ENCODE measurements around the gene BCL2L12.

BCL2L12 gene

DNA sequence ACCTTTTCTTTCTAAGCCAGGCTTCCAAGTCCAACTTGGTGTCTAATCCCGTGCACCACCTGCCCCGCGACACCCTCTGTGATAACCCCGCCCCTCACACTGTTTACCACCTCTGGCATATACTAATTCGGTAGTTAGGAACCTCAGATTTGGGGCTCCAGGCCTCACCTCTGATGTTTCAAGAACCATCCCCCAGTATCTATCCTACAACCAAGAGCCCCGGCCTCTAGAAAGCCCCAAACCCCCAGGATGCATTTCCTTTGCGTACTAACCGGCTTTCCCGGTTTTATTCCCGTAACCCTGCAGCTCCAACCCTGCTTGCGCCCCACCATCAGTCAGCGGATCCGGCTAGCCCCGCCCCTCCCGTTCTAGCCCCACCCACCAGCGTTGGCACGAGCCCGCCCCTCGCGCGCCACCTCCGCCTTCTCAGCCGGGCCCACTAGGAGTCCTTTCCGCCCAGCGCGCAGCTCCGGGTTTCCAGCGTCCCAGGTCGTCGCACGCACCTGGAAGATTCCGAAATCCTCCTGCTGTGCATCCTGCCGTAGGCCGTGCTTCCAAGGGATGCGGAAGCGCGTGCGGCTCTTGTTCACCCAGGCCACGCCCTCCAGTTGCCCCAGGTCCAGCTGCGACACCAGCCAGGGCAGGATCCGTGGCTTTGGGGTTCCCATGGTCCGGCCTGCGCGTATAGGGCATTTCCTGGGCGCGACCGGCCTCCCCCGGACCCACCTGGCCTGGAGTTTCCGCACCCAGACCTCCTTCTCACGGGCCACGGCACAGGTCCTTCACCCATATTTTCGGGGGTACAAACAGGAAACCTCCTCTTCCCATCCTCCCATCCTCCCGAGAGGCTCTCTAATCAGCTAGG is 1.3 kb upstream of the BCL2L12 start:
- DNase-seq = peak; percentile 68

DNA sequence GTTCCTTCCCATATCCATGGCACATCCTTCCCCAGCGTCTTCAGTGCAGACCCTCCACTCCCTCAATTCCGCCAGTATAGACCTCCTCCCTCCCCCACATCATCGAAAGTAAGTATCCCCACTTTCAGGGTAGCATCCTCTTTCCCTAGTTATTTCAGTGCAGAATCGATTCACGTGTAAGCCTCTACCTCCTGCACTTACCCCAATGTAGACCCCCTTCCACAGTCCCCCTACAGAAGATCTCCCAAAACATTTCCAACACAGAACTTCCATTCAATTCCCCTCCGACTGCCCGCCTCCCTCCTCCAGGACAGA is 740 bp upstream of the BCL2L12 start:
- no peak for DNase-seq

DNA sequence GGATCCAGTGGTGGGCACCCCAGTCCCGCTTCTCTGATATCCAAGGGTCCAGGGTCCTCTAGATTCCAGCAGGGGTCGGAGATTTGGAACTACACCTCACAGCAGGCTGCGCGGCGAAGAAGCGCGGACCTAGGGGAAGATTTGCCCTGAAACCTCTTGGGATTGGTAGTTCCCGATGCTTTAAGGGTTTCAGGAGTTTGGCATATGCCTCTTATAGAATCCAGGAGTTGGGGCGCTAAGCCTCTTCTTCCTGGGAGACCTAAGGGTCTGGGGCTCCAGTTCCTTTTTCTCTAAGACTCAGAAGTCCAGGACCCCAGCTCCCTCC is 349 bp downstream of the BCL2L12 start:
- DNase-seq = no peak

DNA sequence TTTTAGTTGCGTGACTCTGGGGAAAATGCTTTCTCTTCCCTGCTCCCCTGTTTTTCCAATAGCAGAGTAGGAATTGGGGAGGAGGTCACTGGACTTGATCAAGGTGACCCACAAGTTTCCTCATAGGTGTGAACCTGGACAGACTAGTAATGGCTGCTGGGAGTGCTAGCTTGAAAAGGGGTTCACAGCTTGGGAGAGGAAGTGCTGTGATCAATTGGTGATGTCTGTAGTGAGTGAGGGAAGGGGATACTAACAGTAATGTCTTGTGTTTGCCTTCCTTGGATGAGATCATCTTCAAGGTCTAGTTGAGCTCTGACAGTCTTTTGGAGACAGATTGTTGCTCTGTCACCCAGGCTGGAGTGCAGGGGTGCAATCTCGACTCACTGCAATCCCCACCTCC is 1.7 kb downstream of the BCL2L12 start:
- no peak for DNase-seq

DNA sequence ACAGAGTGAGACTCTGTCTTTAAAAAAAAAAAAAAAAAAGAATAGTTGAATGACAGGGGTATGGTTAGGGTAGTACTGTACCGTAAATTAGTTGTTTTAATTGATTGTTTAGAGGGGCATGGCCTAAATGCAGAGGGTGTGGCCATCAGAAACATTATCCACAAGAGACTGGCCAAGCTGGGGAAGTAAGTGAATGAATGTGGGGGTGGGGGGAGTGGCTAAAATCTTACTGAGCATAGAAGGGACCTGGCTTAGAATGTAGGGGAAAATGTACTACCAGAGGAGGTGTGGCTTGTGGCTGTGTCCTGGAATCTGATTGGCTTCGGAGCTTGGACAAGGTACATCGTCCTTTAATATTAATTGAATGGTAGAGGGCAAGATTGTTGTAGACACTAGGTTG is 3.8 kb downstream of the BCL2L12 start:
- no peak for DNase-seq

DNA sequence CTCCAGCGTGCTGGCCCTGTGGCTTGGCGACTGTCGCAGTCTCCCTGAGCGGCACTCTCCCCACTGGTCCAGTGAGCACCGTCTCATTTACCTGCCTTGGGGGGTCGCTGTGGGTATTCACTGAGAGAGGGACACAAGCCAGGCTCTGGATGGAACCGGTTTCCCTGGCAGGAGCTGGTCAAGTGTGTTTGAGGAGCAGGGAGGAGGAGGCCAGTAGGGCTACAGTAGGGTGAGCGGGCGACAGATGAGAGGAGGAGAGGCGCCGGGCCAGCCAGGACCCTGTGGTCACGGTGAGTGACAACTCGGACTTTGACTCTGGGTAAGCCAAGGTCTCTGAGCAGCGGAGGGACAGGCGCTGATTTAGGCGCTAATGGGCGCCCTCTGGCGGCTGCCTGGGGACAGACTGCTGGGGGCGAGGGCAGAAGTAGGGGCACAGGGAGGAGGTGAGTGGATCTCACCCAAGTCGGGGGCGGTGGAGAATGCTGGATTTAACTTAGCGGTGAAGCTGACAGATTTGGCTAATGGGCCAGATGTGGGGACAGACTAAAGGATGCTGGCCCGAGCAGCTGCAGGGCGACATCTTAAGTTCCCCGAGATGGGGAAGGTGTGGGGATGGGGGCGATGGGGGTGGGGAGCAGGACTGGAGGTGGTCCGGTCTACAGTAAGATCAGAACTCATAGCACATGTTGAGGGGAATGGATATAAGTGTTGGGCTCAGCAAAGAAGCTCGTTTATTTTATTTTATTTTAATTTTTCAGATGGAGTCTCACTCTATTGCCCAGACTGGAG is 6.6 kb downstream of the BCL2L12 start:
- DNase-seq = peak; percentile 51

DNA sequence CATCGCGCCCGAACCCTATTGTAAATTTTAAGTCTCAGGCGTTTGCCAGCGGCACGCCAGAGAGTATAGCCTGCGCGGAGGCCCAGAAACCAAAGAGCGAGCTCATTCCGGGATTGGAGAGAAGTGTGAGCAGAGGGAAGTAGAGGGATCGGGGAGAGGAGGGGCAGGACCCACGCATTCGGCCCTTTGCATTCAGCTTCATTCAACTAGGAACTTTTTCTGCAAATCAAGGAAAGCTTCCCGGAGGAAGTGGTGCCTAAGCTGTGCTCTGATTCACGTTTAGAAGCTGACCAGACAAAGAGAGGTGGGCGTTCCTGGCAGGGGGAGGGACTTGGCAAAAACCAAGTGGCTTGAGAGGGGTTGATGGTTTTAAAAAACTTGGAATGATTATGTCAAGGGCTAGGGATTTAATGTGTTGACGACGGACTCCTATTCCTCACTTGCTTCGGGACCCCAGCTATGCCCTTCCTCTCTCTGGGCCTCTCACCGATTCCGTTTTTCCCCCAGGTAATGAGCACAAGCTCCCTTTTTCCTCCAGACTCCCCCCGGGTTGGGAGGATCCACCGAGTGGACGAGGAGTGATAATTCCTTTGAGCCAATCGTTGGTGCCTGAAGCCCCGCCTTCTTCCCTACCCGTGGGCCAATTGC is 10.5 kb downstream of the BCL2L12 start:
- no peak for DNase-seq

DNA sequence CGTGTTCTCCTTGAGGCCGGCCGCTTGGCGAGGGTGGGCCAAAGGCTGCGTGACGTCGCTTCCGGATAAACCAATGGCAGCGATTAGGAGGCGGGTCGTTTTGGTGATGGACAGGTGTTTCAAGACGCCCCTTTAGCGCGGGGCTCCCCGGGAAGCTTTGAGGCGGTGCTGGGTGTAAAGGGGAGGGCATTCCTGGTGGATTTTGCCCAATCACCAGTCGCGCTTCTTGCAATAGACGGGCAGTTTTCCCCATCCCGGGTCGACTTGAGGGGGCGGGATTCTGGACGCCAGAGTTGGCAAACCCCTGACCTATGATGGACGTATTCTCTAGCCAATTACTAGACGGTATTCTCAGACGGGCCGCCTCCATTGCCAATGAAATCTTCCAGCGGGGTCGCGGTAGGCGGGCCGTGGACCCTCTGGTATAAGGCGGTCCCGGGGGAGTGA is 11.1 kb downstream of the BCL2L12 start:
- DNase-seq = peak; percentile 99

DNA sequence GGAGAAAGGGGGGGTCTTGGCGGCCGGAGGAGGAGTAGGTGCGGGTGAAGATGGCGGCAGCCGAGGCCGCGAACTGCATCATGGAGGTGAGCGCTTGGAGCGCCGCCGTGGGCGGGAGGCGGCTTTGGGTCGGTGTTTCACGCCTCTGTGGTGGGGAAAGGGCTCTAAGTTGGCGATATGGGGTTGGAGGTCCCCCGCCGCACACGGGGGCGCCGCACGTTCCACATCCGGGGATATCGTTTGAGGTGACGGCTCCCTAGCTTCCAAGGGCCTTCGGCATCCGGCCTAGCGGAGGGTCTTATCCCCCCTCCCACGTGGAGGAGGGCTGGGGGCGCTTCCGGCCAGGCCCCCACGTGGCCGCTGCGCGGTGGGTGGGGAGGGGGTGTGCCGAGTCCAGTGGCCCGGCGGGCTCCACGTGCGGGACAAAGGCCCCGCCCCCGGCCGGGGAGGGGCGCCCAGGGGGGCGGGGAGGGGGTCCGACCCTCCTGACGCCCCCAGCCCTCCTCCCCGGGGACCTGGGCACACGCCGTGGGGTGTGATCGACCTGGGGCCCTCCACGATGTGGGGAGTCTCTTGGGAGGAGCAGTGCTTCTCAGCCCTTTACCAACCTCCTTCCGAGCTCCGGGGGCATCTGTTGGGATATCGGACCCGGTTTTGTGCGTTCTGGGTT is 11.6 kb downstream of the BCL2L12 start, which contains the start of gene PRMT1:
Gene PRMT1 (plus strand): TSS at position 41 of the 670 bp plus-strand sequence. CDS start 10 bp downstream, at position 51.
- DNase-seq = no peak

DNA sequence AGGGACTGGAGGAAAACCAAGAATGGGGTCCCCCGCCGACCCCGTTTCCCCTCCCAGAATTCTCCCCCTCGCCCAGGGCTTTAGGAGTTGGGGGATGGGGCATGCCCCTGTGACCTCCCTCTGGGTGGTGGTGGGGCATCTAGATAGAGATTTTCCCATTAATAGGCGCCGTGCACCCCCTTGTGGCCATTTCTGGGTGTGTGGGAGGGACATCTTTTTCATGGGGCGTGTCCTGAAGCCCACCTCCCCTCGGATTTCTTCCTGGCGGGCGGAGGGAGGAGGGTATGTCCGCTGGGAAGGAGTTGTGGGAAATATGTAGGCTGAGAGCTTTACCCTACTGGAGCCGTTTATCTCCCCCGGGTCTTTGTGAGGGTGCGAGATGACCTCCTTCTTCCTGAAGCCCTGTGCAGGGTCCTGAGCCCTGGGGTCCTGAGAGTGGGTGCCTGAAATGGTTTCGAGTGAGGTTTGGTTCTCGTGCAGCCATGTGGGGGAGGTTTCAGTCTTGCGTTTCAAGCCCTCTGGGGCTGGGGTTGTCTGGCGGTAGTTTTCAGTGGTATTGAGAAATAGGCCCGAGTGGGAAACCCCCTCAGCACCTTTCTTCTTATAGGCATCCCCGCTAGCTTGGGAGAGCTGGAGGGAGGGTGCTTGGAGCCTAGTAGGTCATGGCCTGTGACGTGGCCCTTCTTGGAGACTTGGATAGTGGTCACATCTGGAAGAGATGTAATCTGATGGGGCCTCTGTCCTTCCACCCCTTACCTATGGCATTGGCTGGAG is 12.4 kb downstream of the BCL2L12 start:
- DNase-seq = peak; percentile 48

DNA sequence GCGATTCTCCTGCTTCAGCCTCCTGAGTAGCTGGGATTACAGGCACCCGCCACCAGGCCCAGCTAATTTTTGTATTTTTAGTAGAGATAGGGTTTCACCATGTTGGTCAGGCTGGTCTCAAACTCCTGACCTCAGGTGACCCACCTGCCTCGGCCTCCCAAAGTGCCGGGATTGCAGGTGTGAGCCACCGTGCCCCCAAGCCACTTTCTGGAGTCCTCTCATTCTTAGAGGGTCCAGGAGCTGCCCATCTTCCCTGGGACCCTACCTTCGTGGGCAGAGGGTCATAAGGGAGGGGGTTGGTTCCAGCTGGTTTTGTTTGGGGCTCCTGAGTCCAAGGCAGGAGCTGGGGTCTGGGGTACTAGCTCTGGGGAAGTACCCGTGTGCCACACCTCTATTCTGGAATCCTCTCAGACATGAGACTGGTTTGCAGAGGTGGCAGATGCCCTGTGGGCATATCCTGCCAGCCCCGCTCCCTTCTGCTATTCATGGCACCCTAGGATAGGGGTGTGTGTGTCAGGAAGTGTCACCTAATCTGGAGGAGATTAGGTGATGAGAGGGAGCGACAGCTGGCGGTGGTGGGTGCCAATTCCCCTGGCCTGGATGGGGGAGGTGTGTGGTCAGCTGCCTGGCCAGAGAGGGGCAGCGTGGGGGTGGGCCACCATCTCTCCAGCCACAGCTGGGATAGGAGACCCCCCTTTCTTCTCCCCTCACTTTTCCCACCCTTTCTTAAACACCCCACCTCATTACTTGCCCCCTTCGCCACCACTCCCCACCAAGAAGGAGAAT is 13.4 kb downstream of the BCL2L12 start:
- no peak for DNase-seq

DNA sequence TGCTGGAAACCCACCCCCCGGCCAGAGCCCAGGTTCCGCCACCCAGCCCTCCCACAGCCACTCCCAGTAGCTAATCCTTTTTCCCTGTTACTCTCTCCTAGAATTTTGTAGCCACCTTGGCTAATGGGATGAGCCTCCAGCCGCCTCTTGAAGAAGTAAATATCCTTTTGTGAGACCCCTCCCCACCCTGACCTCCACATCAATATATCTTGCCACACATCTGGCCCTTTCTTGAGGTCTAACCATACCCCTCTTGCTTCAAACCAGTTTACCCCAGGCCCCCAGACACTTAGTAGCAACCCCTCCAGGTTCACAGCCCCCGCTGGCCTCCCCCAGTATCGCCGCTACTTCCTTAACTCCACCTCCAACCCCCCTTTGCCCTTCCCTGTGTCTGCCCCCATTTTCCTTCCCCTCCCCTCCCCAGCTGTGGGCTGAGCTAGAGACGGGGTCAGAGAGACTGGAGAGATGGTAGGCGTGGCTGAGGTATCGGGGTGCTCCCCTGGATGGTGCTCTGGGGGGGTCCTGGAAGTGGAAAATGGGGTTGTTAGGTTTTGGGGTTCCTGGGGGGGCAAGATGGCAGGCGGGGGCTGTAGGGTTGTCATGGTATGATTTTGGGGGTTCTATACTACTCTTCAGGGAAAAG is 14.2 kb downstream of the BCL2L12 start:
- DNase-seq = no peak

DNA sequence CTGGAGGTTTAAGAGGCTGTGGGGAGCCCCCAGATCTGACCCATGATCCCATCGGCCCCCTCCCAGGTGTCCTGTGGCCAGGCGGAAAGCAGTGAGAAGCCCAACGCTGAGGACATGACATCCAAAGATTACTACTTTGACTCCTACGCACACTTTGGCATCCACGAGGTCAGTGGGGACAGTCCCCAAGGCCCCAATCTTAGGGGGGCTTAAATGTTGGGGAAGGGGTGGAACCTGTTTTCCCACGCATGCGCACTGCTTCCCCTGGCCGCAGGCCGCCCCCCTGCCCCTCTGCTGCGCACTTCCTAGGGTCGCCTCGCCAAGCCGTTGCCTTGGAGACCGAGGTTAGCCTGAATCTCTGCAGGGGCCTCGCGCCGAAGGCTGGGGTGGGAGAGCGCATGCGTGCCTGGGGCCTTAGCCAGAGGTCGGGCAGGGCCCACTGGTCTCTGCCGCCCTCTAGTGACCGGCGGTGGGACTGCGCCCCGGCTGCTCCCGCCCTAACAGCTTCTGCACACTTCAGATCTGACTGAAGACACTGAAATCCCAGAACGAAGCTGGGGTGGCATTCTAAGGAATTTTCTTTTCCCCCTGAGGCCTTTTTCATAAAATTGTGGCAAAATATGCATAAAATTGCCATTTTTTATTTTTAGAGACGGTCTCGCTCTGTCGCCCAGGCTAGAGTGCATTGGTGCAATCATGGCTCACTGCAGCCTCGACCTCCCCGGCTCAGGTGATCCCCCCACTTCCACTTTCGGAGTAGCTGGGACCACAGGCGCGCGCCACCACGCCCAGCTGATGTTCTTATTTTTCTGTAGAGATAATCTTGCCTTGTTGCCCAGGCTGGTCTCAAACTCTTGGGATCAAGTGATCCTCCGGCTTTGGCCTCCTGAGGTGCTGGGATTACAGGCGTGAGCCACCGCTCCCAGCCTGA is 15.0 kb downstream of the BCL2L12 start:
- peak; percentile 77 for DNase-seq

DNA sequence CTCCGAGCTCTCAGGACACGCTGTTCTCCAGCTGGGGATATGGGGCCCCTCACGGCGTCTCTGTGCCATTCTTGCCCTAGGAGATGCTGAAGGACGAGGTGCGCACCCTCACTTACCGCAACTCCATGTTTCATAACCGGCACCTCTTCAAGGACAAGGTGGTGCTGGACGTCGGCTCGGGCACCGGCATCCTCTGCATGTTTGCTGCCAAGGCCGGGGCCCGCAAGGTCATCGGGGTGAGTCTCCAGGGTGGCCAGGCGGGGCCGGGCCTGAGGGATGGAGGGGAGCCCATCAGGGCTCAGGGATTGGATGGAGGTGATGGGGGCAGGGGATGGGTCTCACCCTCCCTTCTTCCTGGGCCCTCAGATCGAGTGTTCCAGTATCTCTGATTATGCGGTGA is 16.1 kb downstream of the BCL2L12 start:
- DNase-seq = no peak

DNA sequence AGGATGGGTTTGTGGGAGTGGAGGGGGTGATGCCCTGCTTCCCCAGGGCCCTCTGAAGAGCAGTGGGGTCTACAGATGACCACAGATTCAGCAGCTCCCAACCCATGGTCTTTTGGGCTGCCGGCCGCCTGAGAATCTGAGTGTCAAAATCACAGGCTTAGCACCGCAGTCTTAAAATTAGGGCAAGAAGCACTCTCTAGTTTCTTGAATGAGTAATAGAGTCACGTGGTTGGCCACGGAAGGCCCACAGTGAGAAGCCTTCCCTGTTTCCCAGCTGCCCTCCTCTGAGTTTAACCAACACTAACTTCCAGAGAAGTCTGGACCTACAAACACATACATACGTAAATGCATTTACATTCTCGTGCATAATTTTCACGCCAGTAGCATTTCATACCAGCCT is 16.5 kb downstream of the BCL2L12 start:
- DNase-seq = no peak

DNA sequence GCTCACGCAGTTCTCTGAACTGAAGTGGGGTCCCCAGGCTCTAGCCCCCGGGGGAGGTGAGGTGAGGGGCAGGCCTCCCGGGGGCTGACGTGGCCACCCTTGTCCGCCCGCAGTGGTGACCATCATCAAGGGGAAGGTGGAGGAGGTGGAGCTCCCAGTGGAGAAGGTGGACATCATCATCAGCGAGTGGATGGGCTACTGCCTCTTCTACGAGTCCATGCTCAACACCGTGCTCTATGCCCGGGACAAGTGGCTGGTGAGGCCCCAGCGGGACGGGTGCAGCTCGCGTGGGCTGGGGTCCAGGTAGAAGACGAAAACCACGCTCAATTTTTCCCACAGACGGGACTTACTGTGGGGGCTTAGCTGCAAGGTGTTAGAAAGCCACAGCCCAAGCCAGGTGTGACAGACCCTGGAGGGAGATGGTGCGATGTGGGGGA is 18.1 kb downstream of the BCL2L12 start:
- no peak for DNase-seq

DNA sequence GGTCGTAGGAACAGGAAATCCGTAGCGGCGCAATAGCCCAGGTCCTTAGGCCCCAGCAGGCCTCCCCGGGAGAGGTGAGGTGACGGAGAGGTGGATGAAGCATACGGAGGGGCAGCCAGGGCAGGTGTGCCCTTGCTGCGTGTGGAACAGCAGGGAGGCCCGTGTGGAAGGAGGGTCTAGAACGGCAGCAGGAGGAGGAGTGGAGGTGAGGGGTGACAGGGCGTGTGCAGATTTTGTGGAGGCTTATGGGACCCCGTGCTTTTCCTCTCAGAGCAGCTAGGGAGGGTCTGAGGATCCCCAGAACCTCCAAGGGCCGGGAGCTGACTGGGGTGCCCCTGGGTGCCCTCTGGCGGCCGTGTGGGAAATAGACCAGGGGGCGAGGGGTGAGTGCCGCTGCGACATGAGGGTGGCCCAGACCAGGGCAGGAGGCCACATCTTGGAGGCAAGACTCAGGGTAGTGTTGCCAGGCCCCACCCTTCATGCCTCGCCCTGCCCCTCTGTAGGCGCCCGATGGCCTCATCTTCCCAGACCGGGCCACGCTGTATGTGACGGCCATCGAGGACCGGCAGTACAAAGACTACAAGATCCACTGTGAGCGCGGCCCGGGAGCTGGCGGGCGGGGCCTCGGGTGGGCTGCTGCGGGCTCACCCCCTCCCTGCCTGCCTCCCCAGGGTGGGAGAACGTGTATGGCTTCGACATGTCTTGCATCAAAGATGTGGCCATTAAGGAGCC is 18.7 kb downstream of the BCL2L12 start:
- no peak for DNase-seq

DNA sequence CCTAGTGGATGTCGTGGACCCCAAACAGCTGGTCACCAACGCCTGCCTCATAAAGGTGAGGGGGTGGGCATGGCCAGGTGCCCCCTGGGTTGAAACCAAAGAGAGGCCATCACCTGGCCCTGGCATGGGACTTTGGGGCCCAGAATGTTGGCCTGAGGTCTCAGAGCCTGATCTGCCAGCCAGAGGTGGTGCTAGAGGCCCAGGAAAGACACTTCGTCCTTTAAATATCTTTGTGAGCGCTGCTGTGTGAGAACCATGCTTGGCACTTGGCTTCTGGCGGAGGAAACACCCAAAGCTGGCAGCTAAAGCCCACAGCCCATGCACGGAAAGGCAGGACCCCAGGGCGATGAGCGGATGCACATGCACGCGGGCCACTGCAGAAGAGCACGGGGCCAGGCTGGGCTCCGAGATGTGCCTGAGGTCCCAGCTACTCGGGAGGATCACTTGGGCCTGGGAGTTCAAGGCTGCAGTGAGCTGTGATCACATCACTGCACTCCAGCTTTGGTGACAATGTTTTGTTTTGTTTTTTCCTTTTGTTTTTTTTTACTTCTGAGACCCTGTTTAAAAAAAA is 19.3 kb downstream of the BCL2L12 start:
- DNase-seq = no peak
